C4-2B (cell line): ENCODE results near the gene MYMK.

Experiments used
- H3K27ac ChIP-seq: fragments of 450-650 bp; 2 replicates; pipeline ENCODE4 v1.5.1; 2017
- CTCF ChIP-seq: fragments of 450-650 bp; conservative IDR thresholded peaks from 2 replicates; pipeline ENCODE4 v1.5.1; 2017; ENCODE audit warnings: mild to moderate bottlenecking
- ZFX ChIP-seq: fragments of 450-650 bp; IDR thresholded peaks from 2 replicates; pipeline ENCODE4 v1.6.1; 2017

The MYMK gene

DNA sequence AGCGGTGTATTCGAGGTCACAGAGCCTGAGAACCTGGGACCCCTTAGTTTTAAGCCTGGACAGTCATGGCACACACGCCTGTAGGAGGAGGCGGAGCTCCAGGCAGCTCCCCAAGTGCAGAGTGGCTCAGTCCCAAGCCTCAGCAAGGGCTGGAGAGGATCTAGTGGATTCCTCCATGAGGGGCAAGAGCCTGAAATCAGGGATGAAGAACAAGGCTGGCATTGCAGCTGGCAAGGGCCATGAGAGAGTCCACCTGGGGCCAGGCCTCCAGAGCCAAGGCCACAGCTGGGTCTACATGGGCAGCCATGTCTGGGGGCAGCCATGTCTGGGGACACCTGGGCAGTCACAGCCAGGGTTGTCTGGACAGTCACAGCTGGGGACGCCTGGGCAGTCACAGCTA lies 31.6 kb upstream of the MYMK start:
- no peak overlapping the region for H3K27ac ChIP-seq
- no peak for TF ChIP-seq ZFX
- TF ChIP-seq CTCF: no peak

GRCh38 chr9:133554729-133555128 lies 30.0 kb upstream of the MYMK start:
- no peak for TF ChIP-seq CTCF
- no peak for TF ChIP-seq ZFX
- H3K27ac ChIP-seq: no peak overlapping the region

DNA sequence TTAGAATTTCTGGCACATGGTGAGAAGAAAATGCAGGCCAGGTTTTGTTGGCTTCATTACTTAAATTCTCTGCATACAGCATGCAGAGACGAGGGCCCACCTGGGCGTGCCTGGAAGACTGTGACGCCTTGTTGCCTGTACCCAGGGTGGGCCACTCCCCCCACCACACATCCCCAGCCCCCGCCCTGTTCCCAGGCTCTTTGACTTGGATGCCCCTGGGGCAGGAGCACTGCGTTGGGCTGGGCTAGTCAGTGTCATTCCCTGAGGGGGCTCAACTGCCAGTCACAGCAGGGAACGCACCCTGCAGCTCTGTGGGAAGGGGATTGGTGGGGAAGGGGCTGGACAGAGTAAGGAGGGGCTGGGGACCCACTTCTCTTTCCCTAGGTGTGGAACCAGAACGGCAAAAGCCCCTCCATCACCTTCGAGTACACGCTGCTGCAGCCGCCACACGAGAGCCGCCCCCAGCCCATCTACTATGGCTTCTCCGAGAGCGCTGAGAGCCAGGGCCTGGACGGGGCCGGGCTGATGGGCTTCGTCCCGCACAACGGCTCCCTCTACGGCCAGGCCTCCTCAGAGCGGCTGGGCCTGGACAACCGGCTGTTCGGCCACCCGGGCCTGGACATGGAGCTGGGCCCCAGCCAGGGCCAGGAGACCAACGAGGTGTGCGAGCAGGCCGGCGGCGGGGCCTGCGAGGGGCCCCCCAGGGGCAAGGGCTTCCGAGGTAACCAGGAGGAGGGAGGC lies 29.4 kb upstream of the MYMK start:
- TF ChIP-seq CTCF (no peak), ZFX (no peak)
- H3K27ac ChIP-seq: no peak overlapping the region

DNA sequence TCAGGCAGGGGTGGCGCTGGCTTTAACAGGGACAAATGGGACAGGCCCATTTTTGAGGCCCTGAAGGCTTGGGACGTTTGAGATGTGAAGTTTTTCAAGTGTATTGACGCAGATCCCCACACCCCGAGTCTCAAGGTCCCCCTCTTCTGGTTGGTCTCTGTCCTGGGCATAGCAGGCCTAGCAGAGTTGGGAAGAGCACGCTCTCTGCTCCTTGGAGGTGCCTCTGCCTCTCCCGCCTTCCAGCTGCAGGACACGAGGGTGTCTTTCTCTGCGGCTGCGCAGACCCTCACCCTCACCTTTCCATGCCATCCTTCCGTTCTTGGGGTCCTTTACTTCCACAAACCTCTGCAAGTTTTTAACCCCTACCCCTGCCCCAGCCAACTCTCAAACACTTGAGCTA lies 28.4 kb upstream of the MYMK start:
- H3K27ac ChIP-seq: no peak overlapping the region
- TF ChIP-seq ZFX: no peak
- TF ChIP-seq CTCF: no peak

DNA sequence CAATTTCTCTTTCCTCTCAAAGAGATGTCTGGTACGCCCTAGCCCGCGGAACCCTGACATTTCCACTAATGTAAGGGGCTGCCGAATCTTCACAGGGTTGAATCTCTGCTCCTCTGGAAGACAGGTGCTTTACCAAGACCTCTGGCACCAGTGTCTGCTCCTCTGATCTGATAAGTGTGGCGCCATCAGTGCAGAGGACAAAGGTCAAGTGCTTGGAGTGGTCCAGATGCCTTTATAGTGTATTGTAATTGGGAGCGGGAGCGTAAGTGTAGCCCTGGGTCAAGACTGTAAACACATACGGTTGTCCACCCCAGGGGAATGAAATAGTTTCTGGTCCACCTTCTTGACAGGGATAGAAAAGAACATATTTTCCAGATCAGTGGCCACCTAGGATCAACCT lies 27.5 kb upstream of the MYMK start:
- no peak overlapping the region for H3K27ac ChIP-seq
- no peak for TF ChIP-seq CTCF
- TF ChIP-seq ZFX: no peak

GRCh38 chr9:133551446-133551845 lies 26.7 kb upstream of the MYMK start:
- no peak overlapping the region for H3K27ac ChIP-seq
- TF ChIP-seq ZFX (no peak), CTCF (no peak)

DNA sequence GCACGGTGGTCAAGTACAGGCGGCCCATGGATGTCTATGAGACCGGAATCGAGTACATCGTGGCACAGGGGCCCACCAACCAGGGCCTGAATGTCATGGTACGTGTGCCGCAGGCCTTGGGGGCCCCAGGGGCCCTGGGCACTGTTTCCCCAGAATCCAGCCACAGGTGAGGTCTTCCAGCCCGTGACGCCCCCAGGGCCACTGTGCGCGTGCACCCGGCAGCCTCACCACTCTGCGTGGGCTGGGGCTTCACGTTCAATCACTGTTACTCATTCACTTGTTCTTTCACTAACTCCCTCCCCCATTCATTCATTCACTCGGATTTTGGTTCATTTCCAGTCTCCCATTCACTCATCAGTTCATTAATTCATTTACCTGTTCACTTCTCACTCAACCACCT lies 22.4 kb upstream of the MYMK start:
- TF ChIP-seq ZFX: no peak
- TF ChIP-seq CTCF: no peak

More for the DNA sequence above, 22.4 kb upstream of the MYMK start:
- H3K27ac ChIP-seq: no peak overlapping the region
